ENCODE measurements around the gene PCDH8.

Gene PCDH8

DNA sequence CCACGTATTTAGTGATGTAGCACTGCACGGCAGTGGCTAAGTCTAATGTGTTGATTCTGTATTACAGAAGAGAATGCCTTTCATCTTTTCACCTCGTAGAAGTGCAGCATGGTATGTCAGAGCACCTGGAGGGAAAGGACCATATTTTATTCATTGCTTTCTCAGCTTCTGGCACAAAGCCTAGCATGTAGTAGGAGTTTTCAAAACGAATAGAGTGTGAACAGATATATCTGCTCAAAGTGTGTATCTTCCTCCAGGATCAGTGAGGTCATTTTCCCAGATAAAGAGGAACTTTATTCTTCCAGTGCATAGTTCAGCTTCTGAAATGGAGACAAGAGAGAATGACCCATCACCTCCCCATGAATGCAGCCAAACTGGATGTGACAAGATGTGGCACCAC lies 21.2 kb upstream of the PCDH8 start:
- Histone ChIP-seq H3K4me1 (ENCODE audit: insufficient read depth, low read length, severe bottlenecking) (no peaks in the 10 kb centered on the region), H3K4me3 (ENCODE audit: low read depth, low read length, poor library complexity, severe bottlenecking) (no peak overlapping the region), H3K27me3 (ENCODE audit: insufficient read depth, low read length) (no peaks in the 10 kb centered on the region), H2AFZ (ENCODE audit: low read length) (no peak overlapping the region), H3K9me2 (ENCODE audit: low read depth, low read length) (no peaks in the 10 kb centered on the region), H3F3A (ENCODE audit: insufficient read depth, low read length) (no peaks in the 10 kb centered on the region), H3K27ac (ENCODE audit: low read depth, low read length, poor library complexity, severe bottlenecking) (no peak overlapping the region), H4K20me1 (ENCODE audit: insufficient read depth, low read length) (no peaks in the 10 kb centered on the region), H3K9ac (ENCODE audit: low read length) (no peak overlapping the region), H3K79me2 (ENCODE audit: insufficient read depth, low read length) (no peaks in the 10 kb centered on the region), H3K36me3 (ENCODE audit: insufficient read depth, low read length) (no peaks in the 10 kb centered on the region; the same call in 1 of the 2 replicates), H3K9me3 (ENCODE audit: low read length) (no peaks in the 10 kb centered on the region), H3K4me2 (ENCODE audit: low read length) (no peak overlapping the region)
- no peak for TF ChIP-seq EZH2 (IDR thresholded peaks at IDR 0.05; ENCODE audit: borderline replicate concordance, low read length)
- TF ChIP-seq CTCF (IDR thresholded peaks at IDR 0.05; ENCODE audit: low read length) = no peak

DNA sequence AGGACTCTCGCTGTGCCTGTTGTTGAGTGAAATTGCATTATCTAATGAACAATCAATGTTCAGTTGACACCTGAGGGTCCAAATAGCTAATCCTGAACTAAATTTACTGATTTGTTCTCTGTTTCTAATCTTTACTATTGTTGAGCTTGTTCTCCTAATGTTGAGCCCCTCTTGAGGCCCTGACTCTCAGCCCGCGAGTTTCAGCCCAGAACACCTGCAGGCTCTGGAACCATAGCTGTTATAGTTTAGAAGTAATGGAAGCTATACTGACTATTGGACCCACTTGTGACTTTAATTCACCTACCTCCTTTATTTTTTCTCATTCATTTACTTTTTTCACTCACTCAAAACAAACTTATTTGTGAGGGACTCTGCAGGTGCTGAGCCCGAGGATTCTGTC lies 20.6 kb upstream of the PCDH8 start:
- no peaks in the 10 kb centered on the region for H3K36me3 ChIP-seq (ENCODE audit: insufficient read depth, low read length)
- H3K4me3 ChIP-seq (ENCODE audit: low read depth, low read length, poor library complexity, severe bottlenecking) = no peak overlapping the region
- no peaks in the 10 kb centered on the region for H3K9me3 ChIP-seq (ENCODE audit: low read length)
- no peaks in the 10 kb centered on the region for H4K20me1 ChIP-seq (ENCODE audit: insufficient read depth, low read length)
- H3K79me2 ChIP-seq (ENCODE audit: insufficient read depth, low read length) = no peaks in the 10 kb centered on the region
- H3F3A ChIP-seq (ENCODE audit: insufficient read depth, low read length) = no peaks in the 10 kb centered on the region
- no peak overlapping the region for H3K27ac ChIP-seq (ENCODE audit: low read depth, low read length, poor library complexity, severe bottlenecking)
- TF ChIP-seq CTCF (IDR thresholded peaks at IDR 0.05; ENCODE audit: low read length) (no peak), EZH2 (IDR thresholded peaks at IDR 0.05; ENCODE audit: borderline replicate concordance, low read length) (no peak)
- H3K9me2 ChIP-seq (ENCODE audit: low read depth, low read length) = no peaks in the 10 kb centered on the region
- no peak overlapping the region for H3K9ac ChIP-seq (ENCODE audit: low read length)
- H3K27me3 ChIP-seq (ENCODE audit: insufficient read depth, low read length) = no peaks in the 10 kb centered on the region
- H3K4me1 ChIP-seq (ENCODE audit: insufficient read depth, low read length, severe bottlenecking) = no peaks in the 10 kb centered on the region
- H3K4me2 ChIP-seq (ENCODE audit: low read length) = no peak overlapping the region
- no peak overlapping the region for H2AFZ ChIP-seq (ENCODE audit: low read length)

- H3K79me2 ChIP-seq (ENCODE audit: insufficient read depth, low read length) = no peaks in the 10 kb centered on the region
- no peaks in the 10 kb centered on the region for H3K9me2 ChIP-seq (ENCODE audit: low read depth, low read length)
- H3K36me3 ChIP-seq (ENCODE audit: insufficient read depth, low read length) = no peaks in the 10 kb centered on the region
- no peak overlapping the region for H3K4me2 ChIP-seq (ENCODE audit: low read length)
- H4K20me1 ChIP-seq (ENCODE audit: insufficient read depth, low read length) = no peaks in the 10 kb centered on the region
- no peaks in the 10 kb centered on the region for H3K27me3 ChIP-seq (ENCODE audit: insufficient read depth, low read length)
- no peak overlapping the region for H3K9ac ChIP-seq (ENCODE audit: low read length)
- H3K27ac ChIP-seq (ENCODE audit: low read depth, low read length, poor library complexity, severe bottlenecking) = no peak overlapping the region
- H3K4me3 ChIP-seq (ENCODE audit: low read depth, low read length, poor library complexity, severe bottlenecking) = no peak overlapping the region
- TF ChIP-seq EZH2 (IDR thresholded peaks at IDR 0.05; ENCODE audit: borderline replicate concordance, low read length) (no peak), CTCF (IDR thresholded peaks at IDR 0.05; ENCODE audit: low read length) (no peak)
- H2AFZ ChIP-seq (ENCODE audit: low read length) = no peak overlapping the region
- H3K9me3 ChIP-seq (ENCODE audit: low read length) = no peaks in the 10 kb centered on the region
- H3K4me1 ChIP-seq (ENCODE audit: insufficient read depth, low read length, severe bottlenecking) = no peaks in the 10 kb centered on the region
- no peaks in the 10 kb centered on the region for H3F3A ChIP-seq (ENCODE audit: insufficient read depth, low read length)
Measured at GRCh38 chr13:52868190-52868589, 19.8 kb upstream of the PCDH8 start.

All from OCI-LY1 (cell line).